H1 (cell line): ENCODE measurements around the gene GSDMA.

Experiments used
- CEBPB ChIP-seq: IDR thresholded peaks from 2 replicates; pipeline ENCODE4 v1.6.1; 2012; ENCODE audit warnings: low read depth, low read length
- CTCF ChIP-seq, 3 experiments: IDR thresholded peaks; 1 replicate in 2 of 3; 2 replicates in 1 of 3; pipeline versions ENCODE4 v1.5.1 to v1.6.1; 2011; ENCODE audit warnings: low read length in 3 of 3, mild to moderate bottlenecking in 3 of 3, inconsistent platforms in 2 of 3, low read depth in 1 of 3, moderate library complexity in 1 of 3; ENCODE audit not compliant: insufficient read depth in 1 of 3; ENCODE audit errors: control extremely low read depth in 1 of 3
- EP300 ChIP-seq, 2 experiments: IDR thresholded peaks; 1 replicate in 1 of 2; 2 replicates in 1 of 2; pipeline ENCODE4 v1.6.1; 2011 to 2012; ENCODE audit warnings: low read depth in 2 of 2, low read length in 2 of 2, mild to moderate bottlenecking in 2 of 2, borderline replicate concordance in 1 of 2, inconsistent platforms in 1 of 2, moderate library complexity in 1 of 2
- EZH2 ChIP-seq: fragments of 200-600 bp; sonication (generic); IDR thresholded peaks from 2 replicates; pipeline ENCODE4 v1.7.1; 2012; ENCODE audit warnings: low read depth, mild to moderate bottlenecking, moderate library complexity, low read length, inconsistent platforms; ENCODE audit not compliant: severe bottlenecking
- GABPA ChIP-seq: IDR thresholded peaks from 2 replicates; pipeline ENCODE4 v1.6.1; 2011; ENCODE audit warnings: mild to moderate bottlenecking, low read length, moderate library complexity, borderline replicate concordance; ENCODE audit not compliant: insufficient read depth
- HDAC6 ChIP-seq: IDR thresholded peaks from one replicate; pipeline ENCODE4 v1.7.1; 2012; ENCODE audit warnings: low read depth, mild to moderate bottlenecking, inconsistent platforms, low read length, moderate library complexity
- PHF8 ChIP-seq: fragments of 200-600 bp; sonication (generic); conservative IDR thresholded peaks from 2 replicates; pipeline ENCODE4 v1.7.1; 2012; ENCODE audit warnings: low read depth, mild to moderate bottlenecking, inconsistent platforms, low read length, moderate library complexity
- POLR2A ChIP-seq, 2 experiments: IDR thresholded peaks; 1 replicate in 1 of 2; 2 replicates in 1 of 2; pipeline ENCODE4 v1.6.1; 2011; ENCODE audit warnings: low read depth in 2 of 2, low read length in 2 of 2, mild to moderate bottlenecking in 2 of 2; ENCODE audit errors: control extremely low read depth in 1 of 2
- RAD21 ChIP-seq, 2 experiments: IDR thresholded peaks in 1 of 2; conservative IDR thresholded peaks in 1 of 2; 2 replicates each; pipeline ENCODE4 v1.6.1; 2011; ENCODE audit warnings: low read depth in 2 of 2, low read length in 2 of 2, improper control_type of control experiment in 1 of 2, inconsistent platforms in 1 of 2, mild to moderate bottlenecking in 1 of 2, moderate library complexity in 1 of 2
- TAF1 ChIP-seq: IDR thresholded peaks from 2 replicates; pipeline ENCODE4 v1.6.1; 2011; ENCODE audit warnings: mild to moderate bottlenecking, low read depth, low read length
- TAF7 ChIP-seq: optimal IDR thresholded peaks from 2 replicates; pipeline ENCODE3; 2011; ENCODE audit warnings: low read depth, mild to moderate bottlenecking, inconsistent platforms, low read length, moderate library complexity, borderline replicate concordance
- ZNF274 ChIP-seq: IDR thresholded peaks from 2 replicates; pipeline ENCODE4 v1.7.0; 2012; ENCODE audit warnings: low read length, borderline replicate concordance; ENCODE audit errors: extremely low read depth

GRCh38 chr17:40025559-40025958 is 62.8 kb downstream of the GSDMA start:
- TF ChIP-seq EZH2 (no peak), CTCF (IDR thresholded peaks at IDR 0.05; ENCODE audit: control extremely low read depth in 1 of 3, insufficient read depth in 1 of 3, low read depth in 1 of 3, low read length in 3 of 3) (no peak), POLR2A (IDR thresholded peaks at IDR 0.05; ENCODE audit: control extremely low read depth in 1 of 2, low read depth in 2 of 2, low read length in 2 of 2) (no peak), TAF1 (no peak), TAF7 (no peak), HDAC6 (no peak), RAD21 (IDR thresholded peaks at IDR 0.05 in 1 of 2, conservative IDR thresholded peaks at IDR 0.05 in 1 of 2; ENCODE audit: low read depth in 2 of 2, low read length in 2 of 2) (no peak), PHF8 (no peak), GABPA (no peak), CEBPB (no peak), EP300 (IDR thresholded peaks at IDR 0.05; ENCODE audit: borderline replicate concordance in 1 of 2, low read depth in 2 of 2, low read length in 2 of 2) (no peak), ZNF274 (no peak)
